ENCODE measurements around the gene MIS12. TPM values are rescaled to one million over a fixed set of nuclear protein-coding genes. Genes with fewer than 3 reads are reported as not detected.

MIS12 gene
- total RNA-seq, 2 experiments from 2014 or later: 36.1 to 40.0 TPM

DNA sequence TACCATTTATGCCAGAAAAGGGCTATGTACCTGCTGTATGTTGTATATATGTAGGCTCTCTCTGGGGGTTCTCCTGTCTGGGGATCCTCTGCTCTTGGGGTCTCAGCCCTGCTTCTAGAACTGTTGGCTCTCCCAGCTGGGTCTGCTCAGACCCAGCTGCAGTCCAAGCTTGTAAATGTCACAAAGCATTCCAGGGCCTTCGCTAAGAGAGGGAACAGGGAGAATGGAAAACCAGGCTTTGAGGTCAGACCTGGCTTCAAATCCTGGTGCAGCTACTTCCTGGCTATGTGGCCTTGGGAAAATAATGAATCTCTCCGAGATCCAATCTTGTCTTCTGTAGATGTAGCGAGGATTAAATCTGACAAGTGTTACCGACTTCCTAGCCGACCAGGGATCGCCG lies 54.0 kb downstream of the MIS12 start:
- ChIA-PET POLR2A (no interaction called here), CTCF (no interaction called here)
- ATAC-seq: no peak
- Mint-ChIP-seq H3K36me3 (ENCODE audit: low read depth) (peaks cover 43% of the 10 kb centered on the region), H3K9me3 (ENCODE audit: insufficient read depth) (no peaks in the 10 kb centered on the region), H3K4me1 (ENCODE audit: low read depth) (no peaks in the 10 kb centered on the region), H3K27ac (no peak overlapping the region), H3K4me3 (no peak overlapping the region), H3K27me3 (ENCODE audit: low read depth) (no peaks in the 10 kb centered on the region)
- DNase-seq: no peak

Other genes with a start within 250 kb of the MIS12 start
- gene RABEP1, start 204.3 kb upstream of the MIS12 start, total RNA-seq: 10 to 100 TPM; 37.5 to 37.8 TPM
- gene NUP88, start 66.9 kb upstream of the MIS12 start, total RNA-seq: 100 to 1,000 TPM in 1 of 2 experiments, 10 to 100 TPM in 1; 97.2 to 105 TPM
- 10 to 100 TPM; 47.2 TPM for gene RPAIN, start 66.4 kb upstream of the MIS12 start, total RNA-seq
- gene C1QBP, start 47.4 kb upstream of the MIS12 start, total RNA-seq: 100 to 1,000 TPM; 178 to 181 TPM
- 10 to 100 TPM; 16.9 to 18.3 TPM for gene DHX33, start 17.6 kb upstream of the MIS12 start, total RNA-seq
- gene DERL2, start 388 bp upstream of the MIS12 start, total RNA-seq: 10 to 100 TPM; 66.0 to 71.1 TPM
- 10 to 100 TPM; 44.5 to 46.1 TPM for gene NLRP1, start 97.9 kb downstream of the MIS12 start, total RNA-seq